C1 segment of cervical spinal cord (tissue), 14 donors: ENCODE data around the gene PLCB4.

Source experiments
- DNase-seq, 14 donors: peaks; one replicate each; lab custom pipeline; 2025; lab: John Stamatoyannopoulos, UW

PLCB4 gene

DNA sequence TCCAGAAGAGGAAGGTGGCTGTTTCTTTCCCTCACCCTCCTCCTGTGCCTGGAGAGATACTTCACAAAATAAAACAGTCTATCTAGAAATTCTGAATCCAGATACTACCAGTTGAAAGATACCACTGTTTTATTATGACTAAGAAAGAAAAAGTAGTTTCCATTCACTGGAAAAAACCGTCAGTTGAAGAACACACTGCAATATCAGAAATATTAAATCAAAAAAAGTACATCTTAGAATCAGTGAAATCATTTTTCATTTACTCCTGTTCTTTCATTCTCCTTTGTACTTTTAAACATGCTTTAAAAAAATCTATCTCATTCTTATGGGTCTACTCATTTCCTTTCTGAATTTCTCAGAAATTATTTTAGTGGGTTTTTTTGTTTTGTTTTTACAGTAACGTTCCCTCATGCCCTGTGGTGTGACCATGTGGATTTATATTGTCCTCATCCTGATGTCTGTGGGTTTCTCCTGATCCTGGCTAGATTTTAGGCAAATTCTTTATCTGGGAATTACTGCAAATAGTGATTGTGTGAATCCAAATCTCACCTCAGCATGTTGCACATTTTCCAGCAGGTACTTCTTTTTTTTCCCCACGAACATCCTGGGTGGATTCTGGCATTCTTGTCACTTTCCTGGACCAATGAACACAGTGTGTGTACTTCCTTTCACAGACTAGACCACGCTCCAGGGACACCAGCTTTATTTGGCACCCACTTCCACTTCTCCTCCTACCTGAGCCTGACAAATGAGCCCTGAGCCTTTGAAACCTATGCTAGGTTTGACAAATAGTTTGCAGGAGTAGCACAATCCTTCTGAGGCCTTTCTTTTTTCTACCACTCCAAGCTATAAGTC lies 331.5 kb downstream of the PLCB4 start:
- peak in 1 of 14 donors; percentile 55 for DNase-seq

GRCh38 chr20:9401371-9401770 lies 332.5 kb downstream of the PLCB4 start:
- DNase-seq = no peak

GRCh38 chr20:9402141-9402540 lies 333.3 kb downstream of the PLCB4 start:
- no peak for DNase-seq

DNA sequence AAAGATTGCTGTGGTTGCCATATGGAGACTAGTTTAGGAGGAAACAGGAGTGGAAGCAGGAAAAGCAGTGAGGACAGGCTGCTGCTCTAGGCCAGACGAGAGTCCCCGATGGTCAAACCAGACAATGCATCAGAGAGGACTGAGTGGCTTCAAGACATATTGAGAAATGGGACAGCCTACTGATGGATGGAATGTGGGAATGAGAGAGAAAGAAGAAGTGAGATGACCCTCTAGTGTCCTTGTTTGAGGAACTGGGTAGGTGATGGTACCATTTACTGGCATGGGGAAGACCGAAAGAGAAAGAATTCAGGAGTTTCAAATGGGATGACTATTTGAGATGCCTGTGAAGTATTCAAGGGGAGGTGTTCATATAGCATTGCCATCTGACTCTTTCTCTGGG lies 333.7 kb downstream of the PLCB4 start:
- no peak for DNase-seq

- no peak for DNase-seq
Measured at GRCh38 chr20:9403448-9403847, 334.6 kb downstream of the PLCB4 start.

DNA sequence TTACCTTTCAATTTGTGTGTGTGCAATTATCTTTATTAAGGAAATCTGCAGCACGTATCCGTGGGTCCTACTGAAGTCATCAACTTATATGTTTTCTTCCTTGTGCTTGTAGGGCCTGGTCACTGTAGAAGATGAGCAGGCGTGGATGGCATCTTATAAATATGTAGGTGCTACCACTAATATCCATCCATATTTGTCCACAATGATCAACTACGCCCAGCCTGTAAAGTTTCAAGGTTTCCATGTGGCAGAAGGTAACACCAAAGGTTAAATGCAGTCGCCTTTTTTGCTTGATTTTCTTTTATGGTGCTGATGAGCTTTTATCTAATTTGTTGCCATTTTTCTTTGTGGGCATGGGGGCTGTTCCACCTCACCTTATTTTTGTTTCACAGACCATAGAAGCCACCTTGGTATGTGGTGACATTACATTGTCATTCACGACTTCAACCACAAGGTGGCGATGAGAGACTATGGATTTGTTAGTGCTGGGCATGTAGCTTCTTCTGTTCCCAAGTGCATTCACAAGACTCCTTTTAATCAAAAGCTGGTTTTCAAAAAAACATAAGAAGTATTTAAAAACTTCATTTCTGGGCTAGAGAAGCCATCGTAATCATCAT lies 339.0 kb downstream of the PLCB4 start:
- DNase-seq = peak in 11 of 14 donors; percentile 3 to 80 (median 22)

- DNase-seq = peak in 1 of 14 donors; percentile 95
Measured at GRCh38 chr20:9408422-9409300, 339.8 kb downstream of the PLCB4 start.

- peak in 1 of 14 donors; percentile 74 for DNase-seq
Measured at GRCh38 chr20:9409352-9409751, 340.5 kb downstream of the PLCB4 start.

DNA sequence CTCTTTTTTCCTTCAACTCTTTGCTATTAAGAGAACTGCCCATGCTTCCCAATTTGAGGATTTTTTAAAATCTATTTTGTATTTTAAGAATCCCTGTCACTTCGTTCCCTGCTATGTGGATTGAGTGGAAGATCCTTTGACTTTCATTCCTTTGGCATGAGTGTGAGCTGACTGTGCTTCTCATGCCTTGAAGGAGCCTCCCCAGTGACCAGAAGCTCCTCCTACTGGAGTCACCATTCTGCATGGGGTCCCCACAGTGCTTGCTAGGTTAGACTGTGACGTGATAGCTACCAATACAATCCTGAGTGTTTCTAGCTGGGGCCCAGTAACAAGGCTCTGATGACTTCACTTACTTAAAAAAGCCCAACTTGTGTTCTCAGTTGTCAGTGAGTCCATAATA lies 341.1 kb downstream of the PLCB4 start:
- no peak for DNase-seq

- DNase-seq = peak in 1 of 14 donors; percentile 36
Measured at GRCh38 chr20:9411833-9412232, 342.9 kb downstream of the PLCB4 start.

DNA sequence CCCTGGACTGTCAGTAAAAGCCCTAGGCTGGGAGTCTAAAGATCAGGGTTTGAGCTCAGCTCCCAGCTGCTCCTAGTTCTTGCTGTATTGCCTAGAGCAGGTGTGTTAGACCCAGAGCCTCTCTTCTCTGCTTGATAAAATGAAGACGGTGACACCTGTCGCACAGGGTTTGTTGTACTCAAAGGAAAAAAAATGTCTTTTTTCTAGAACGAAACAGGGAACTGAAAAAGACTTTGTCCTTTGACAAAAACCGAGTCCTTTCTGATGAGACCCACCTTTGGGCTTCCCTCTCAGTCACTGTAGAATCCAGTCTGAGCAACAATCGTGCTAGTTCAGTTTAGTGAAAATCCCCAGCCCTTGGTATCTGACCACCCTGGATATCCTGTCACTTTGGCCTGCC lies 343.4 kb downstream of the PLCB4 start:
- no peak for DNase-seq

DNA sequence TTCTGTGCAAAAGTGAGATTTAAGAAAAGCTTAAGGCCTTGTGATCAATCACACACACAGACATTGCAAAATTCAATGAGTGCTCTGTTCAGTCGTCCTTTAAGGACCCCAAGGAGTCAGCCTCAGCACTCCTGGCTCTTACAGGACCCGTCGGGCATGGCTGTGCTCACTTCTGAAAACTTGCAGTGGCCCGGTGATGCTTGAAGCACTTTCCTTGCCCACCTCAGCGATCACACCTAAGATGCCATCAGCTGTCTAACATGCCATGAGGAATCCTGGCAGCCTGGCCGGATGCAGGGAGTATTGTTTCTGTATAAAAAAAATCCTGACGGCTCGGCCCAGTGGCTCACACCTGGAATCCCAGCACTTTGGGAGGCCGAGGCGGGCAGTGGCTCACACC lies 344.1 kb downstream of the PLCB4 start:
- no peak for DNase-seq

DNA sequence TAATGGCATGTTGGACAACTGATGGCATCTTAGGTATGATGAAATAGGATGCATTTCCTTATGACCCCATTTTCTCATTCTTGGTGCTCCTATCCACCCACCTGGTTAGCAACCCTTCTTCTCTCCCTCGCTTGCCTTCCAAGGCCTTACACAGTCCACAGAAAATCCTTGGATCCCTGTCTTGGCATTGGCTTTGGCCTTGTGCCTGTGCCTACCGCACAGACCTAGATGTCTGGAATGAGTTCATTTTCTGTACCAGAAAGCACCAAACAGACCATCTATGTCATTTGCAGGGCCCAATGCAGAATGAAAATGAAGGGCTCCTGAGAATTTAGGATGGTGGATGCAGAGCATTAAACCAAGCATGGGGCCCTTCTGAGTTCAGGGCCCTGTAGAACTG lies 346.5 kb downstream of the PLCB4 start:
- DNase-seq = peak in 1 of 14 donors; percentile 58

DNA sequence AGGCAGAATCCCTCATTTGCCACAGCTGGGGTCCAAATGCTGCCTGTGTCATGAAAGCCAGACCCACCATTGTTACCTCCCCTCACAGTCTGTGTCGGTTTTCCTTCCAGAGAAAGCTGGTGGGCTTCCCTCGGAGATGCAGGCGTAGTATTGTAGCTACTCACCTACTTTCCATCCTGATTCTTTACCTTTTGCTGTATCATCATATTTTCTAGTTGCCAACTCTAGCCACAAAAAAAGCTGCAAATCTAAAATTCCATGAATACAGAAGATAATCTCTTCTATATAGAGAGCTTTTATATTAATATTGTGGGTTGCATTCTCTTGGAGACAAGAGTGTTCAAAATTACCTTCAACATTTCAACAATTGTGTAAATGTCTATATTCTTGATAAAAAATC lies 347.5 kb downstream of the PLCB4 start:
- DNase-seq = no peak

DNA sequence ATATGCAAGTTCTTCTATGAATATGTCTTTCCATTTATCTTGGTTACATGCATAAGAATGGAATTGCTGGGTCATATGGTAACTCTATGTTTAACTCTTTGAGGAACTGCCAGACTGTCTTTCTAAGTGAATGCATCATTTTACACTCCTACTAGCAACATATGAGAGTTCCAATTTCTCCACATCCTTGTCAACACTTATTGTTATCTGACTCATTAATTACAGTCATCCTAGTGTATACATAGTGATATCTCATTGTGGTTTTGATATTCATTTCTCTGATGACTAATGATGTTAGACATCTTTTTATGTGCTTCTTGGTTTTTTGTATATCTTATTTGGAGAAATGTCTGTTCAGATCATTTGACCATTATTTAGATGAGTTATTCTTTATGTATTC lies 348.8 kb downstream of the PLCB4 start:
- no peak for DNase-seq

DNA sequence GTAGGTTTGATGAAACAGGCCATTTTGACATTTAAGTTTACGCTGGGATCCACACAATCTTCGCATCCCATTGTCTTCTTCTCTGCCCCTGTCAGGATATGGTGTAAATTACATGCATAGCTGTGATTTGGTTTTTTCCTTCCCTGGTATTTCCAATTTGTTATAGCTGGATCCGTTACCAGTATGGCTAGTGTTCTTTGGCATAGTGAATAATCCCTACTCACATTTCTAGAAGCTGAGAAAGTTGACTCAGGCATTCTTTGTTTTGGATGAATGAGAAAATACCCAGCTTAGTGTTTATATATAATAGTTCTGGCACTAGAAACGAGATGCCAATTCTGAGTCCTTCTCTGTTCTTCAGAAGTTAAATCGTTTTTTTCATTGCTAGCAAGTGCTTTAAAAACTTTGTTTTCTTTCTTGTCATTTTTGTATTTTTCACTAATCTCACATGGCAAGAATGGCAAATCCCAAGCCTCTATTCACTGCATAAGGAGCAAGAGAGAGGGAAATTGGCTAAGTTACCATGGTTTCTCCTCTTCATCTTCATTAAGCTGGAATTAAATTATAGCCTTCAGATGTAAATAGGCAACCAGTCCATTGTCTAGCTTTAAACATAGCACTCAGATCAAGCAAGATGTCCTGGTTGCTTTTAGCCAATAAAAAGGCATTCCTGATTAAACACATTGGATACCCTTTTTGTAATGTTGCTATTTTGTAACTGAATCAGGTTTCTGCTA lies 353.6 kb downstream of the PLCB4 start:
- no peak for DNase-seq

GRCh38 chr20:9424551-9424950 lies 355.7 kb downstream of the PLCB4 start:
- DNase-seq = no peak

GRCh38 chr20:9427430-9428291 lies 358.8 kb downstream of the PLCB4 start:
- no peak for DNase-seq

DNA sequence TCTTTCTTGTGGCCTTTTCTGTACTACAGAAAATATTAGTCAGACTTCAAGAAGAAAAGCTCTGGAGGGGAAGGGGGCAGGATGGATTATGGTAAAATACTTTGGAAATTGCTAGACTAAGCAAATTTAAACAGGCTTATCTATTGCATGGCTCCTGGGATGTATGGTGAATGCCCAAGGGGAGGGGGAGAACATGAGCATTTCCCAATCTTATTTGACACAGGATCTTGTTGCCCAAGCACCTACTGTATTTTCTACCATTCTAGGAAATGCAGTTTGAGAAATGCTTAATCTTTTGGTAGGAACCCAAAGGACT lies 359.4 kb downstream of the PLCB4 start:
- no peak for DNase-seq

DNA sequence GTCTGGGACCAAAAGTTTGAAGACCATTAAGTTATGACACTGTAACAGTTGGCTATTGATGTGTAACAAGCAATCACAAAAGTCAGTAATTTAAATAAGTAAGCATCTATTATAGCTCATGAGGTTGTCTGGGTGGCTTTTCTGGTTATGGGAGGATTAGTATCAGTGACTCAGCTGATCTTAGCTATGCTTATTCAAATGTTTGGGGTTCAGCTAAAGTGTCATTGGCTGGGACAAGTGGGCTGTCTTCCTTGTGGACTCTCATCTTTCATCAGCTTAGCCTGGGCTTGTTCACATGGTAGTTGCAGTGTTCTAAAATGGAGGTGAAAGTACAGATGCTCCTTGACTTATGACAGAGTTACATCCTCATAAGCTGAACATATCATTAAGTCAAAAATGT lies 370.9 kb downstream of the PLCB4 start:
- DNase-seq = no peak

DNA sequence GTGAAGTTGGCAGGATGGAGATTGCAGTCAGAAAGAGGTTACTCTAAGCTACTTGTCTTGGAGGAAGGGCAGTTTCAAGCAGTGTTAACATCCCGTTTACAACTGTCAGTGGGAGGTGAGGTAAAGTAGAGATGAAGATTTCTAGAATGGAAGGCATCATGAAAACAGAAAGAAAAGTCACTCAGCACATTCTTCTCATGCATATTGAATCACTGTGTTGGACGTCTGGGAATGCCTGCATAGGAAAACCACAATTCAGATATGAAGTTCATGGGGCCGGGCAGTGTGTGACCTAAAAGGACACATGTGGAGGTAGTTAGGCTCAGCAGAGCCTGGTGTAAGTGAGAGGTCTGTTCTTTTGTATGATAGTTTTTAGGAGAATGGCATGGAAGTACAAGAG lies 372.0 kb downstream of the PLCB4 start:
- DNase-seq = no peak
